HepG2 (cell line): Measurements from ENCODE around the gene RER1. TPM values are rescaled to one million over a fixed set of nuclear protein-coding genes. Genes with fewer than 3 reads are reported as not detected.

ENCODE experiments used
- ARID5B ChIP-seq: IDR thresholded peaks from 2 replicates; pipeline ENCODE4 v1.4.0; 2020; ENCODE audit warnings: mild to moderate bottlenecking, missing genetic modification reagents
- EZH2 ChIP-seq: conservative IDR thresholded peaks from 2 replicates; pipeline ENCODE4 v1.6.1; 2012; ENCODE audit warnings: mild to moderate bottlenecking, low read depth, low read length, moderate library complexity
- HDAC6 ChIP-seq: fragments of 200-600 bp; sonication (generic); IDR thresholded peaks from 2 replicates; pipeline ENCODE4 v1.7.0; 2017; ENCODE audit warnings: mild to moderate bottlenecking, antibody characterized with exemption, low read length, low read depth
- ZFP91 ChIP-seq: sonication (generic); formaldehyde crosslinking; IDR thresholded peaks from 2 replicates; pipeline ENCODE4 v1.9.0; 2022; ENCODE audit warnings: missing genetic modification reagents, mild to moderate bottlenecking, borderline replicate concordance
- ZMYM2 ChIP-seq: sonication (generic); formaldehyde crosslinking; IDR thresholded peaks from 2 replicates; pipeline ENCODE4 v1.8.0; 2022; ENCODE audit warnings: mild to moderate bottlenecking, missing genetic modification reagents
- ZNF235 ChIP-seq: sonication (generic); formaldehyde crosslinking; IDR thresholded peaks from 2 replicates; pipeline ENCODE4 v1.8.1; 2023; ENCODE audit warnings: mild to moderate bottlenecking, missing genetic modification reagents, borderline replicate concordance
- ZNF468 ChIP-seq: sonication (generic); formaldehyde crosslinking; IDR thresholded peaks from 2 replicates; pipeline ENCODE4 v1.8.0; 2022; ENCODE audit warnings: mild to moderate bottlenecking, moderate library complexity, missing genetic modification reagents
- ZNF484 ChIP-seq: sonication (generic); formaldehyde crosslinking; IDR thresholded peaks from 2 replicates; pipeline ENCODE4 v1.5.1; 2020; ENCODE audit warnings: mild to moderate bottlenecking, low read depth, missing genetic modification reagents, borderline replicate concordance
- ZNF569 ChIP-seq: sonication (generic); formaldehyde crosslinking; IDR thresholded peaks from 2 replicates; pipeline ENCODE4 v1.5.0; 2020; ENCODE audit warnings: mild to moderate bottlenecking, missing genetic modification reagents, moderate library complexity, borderline replicate concordance
- polyA plus RNA-seq, 8 experiments: library from polyadenylated mRNA; depleted of rRNA in 3 of 8; stranded (reverse) in 7 of 8; unstranded in 1 of 8; fragments of >200 nt; fragmentation: Illumina TruSeq in 4 of 8; extraction: Trizol in 4 of 8; gene quantifications; 2 replicates each; pipeline versions ENCODE4 v1.2.1 to v1.2.3, GENCODE V29; 2011 to 2016; ENCODE audit warnings: low read depth in 4 of 8, missing spikeins in 1 of 8, mixed read lengths in 1 of 8; ENCODE audit not compliant: insufficient read depth in 1 of 8
- total RNA-seq, 5 experiments: library from RNA; depleted of rRNA; stranded (reverse); fragments of >200 nt; fragmentation: Illumina TruSeq; extraction: Trizol; gene quantifications; 2 replicates each; pipeline ENCODE4 v1.2.3, GENCODE V29; 2016; ENCODE audit warnings: low read depth in 1 of 5

The RER1 gene
- total and polyA plus RNA-seq, 2 of the 13 experiments (the other 11 are each of a cell fraction or from before 2014, with no cell fraction given): 128 to 164 TPM

DNA sequence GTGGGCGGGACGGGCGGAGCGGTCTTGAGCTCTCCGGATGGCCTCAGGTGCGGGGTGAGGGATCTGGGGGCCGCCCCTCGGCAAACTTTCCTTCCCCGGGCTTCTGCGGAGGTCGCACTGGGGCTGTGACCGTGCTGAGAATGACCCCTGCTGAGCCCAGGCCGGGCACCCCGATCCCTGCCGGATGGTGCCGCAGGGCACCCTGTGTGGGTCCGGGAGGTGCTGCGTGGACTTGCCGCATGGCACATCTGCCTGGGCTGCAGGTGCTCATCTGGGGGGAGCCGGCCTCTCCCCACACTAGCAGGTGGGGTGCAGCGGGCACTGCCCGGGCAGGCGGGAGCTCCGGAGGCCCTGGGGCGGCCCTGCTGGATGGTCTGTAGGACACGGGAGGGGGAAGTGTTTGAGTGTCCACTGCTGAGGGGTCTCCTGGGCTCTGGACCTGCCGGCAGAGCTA, 52.5 kb downstream of the RER1 start (continued):
- TF ChIP-seq ZFP91 (CRISPR knock-in tag): no peak
- peak; percentile 66; the same call in 1 of the 2 replicates for TF ChIP-seq EZH2
- no peak for TF ChIP-seq ZMYM2 (CRISPR knock-in tag)
- no peak for TF ChIP-seq ZNF484
- TF ChIP-seq ZNF468 (CRISPR knock-in tag): no peak
- no peak for TF ChIP-seq ARID5B (CRISPR knock-in tag)
- TF ChIP-seq HDAC6: no peak
- TF ChIP-seq ZNF235 (CRISPR knock-in tag): no peak
- no peak for TF ChIP-seq ZNF569 (CRISPR knock-in tag)
